NCI-H2029 treated with DMSO at 0.1 percent for 48 hours (cell line): ENCODE results near the gene CARMIL3.

Experiments
- DNase-seq: peaks from one replicate; lab custom pipeline; 2025; lab: John Stamatoyannopoulos, UW

CARMIL3 gene

GRCh38 chr14:24115422-24116127, 63.8 kb downstream of the CARMIL3 start:
- no peak for DNase-seq

- DNase-seq = no peak
Observed at GRCh38 chr14:24116128-24116814, 64.5 kb downstream of the CARMIL3 start.

GRCh38 chr14:24117179-24117578, 65.4 kb downstream of the CARMIL3 start:
- DNase-seq = no peak
